Mucosa of stomach (tissue), 1 donor: ENCODE results near the gene PTPN2.
"Not testable (repeated sequence)": the region's sequence is repeated elsewhere in the genome, so short reads cannot be mapped to it uniquely, and the experiment has no call there.

Experiments used
- H3K27me3 ChIP-seq: one replicate; pipeline ENCODE4 v1.7.0; 2013; ENCODE audit warnings: mild to moderate bottlenecking, low read length; ENCODE audit not compliant: control insufficient read depth, insufficient read depth
- H3K36me3 ChIP-seq: one replicate; pipeline ENCODE4 v1.7.0; 2013; ENCODE audit warnings: low read length; ENCODE audit not compliant: control insufficient read depth, insufficient read depth
- H3K4me1 ChIP-seq: one replicate; pipeline ENCODE4 v1.7.0; 2013; ENCODE audit warnings: mild to moderate bottlenecking, low read length; ENCODE audit not compliant: control insufficient read depth, insufficient read depth
- H3K4me3 ChIP-seq: one replicate; pipeline ENCODE4 v1.7.0; 2013; ENCODE audit warnings: low read length
- H3K9ac ChIP-seq: one replicate; pipeline ENCODE4 v1.7.0; 2013; ENCODE audit warnings: mild to moderate bottlenecking, low read length, moderate library complexity
- H3K9me3 ChIP-seq: one replicate; pipeline ENCODE4 v1.7.0; 2013; ENCODE audit warnings: mild to moderate bottlenecking, low read length, moderate library complexity; ENCODE audit not compliant: control insufficient read depth
- donor health status: Pancreatic carcinoma.

PTPN2 gene

GRCh38 chr18:12776415-12776814, 107.6 kb downstream of the PTPN2 start:
- not testable (repeated sequence) for H3K4me3 ChIP-seq, H3K9ac ChIP-seq, H3K27me3 ChIP-seq, H3K4me1 ChIP-seq, H3K9me3 ChIP-seq, H3K36me3 ChIP-seq

- Histone ChIP-seq H3K36me3 (no peaks in the 10 kb centered on the region), H3K27me3 (no peaks in the 10 kb centered on the region), H3K9ac (no peak overlapping the region), H3K4me1 (no peaks in the 10 kb centered on the region), H3K9me3 (no peaks in the 10 kb centered on the region), H3K4me3 (no peak overlapping the region)
Measured at GRCh38 chr18:12774982-12775381, 109.1 kb downstream of the PTPN2 start.

- no peak overlapping the region for H3K4me3 ChIP-seq
- H3K4me1 ChIP-seq, result no peaks in the 10 kb centered on the region
- no peaks in the 10 kb centered on the region for H3K9me3 ChIP-seq
- H3K36me3 ChIP-seq, result no peaks in the 10 kb centered on the region
- no peak overlapping the region for H3K9ac ChIP-seq
- H3K27me3 ChIP-seq, result no peaks in the 10 kb centered on the region
Measured at GRCh38 chr18:12773369-12773768, 110.7 kb downstream of the PTPN2 start.

- Histone ChIP-seq H3K9ac (no peak overlapping the region), H3K27me3 (no peaks in the 10 kb centered on the region), H3K4me3 (no peak overlapping the region), H3K36me3 (no peaks in the 10 kb centered on the region), H3K4me1 (peaks cover 3% of the 10 kb centered on the region), H3K9me3 (no peaks in the 10 kb centered on the region)
Measured at GRCh38 chr18:12772111-12772510, 111.9 kb downstream of the PTPN2 start.

- Histone ChIP-seq H3K4me1 (peaks cover 7% of the 10 kb centered on the region), H3K36me3 (no peaks in the 10 kb centered on the region)
Measured at GRCh38 chr18:12770469-12771219, 113.4 kb downstream of the PTPN2 start.

GRCh38 chr18:12769644-12770440, 114.2 kb downstream of the PTPN2 start:
- H3K4me1 ChIP-seq, result peaks cover 7% of the 10 kb centered on the region
- H3K9ac ChIP-seq, result no peak overlapping the region
- H3K36me3 ChIP-seq, result no peaks in the 10 kb centered on the region
- H3K4me3 ChIP-seq, result no peak overlapping the region
- no peaks in the 10 kb centered on the region for H3K9me3 ChIP-seq
- no peaks in the 10 kb centered on the region for H3K27me3 ChIP-seq

More at GRCh38 chr18:12770469-12771219, 113.4 kb downstream of the PTPN2 start:
- Histone ChIP-seq H3K4me3 (no peak overlapping the region), H3K9me3 (no peaks in the 10 kb centered on the region), H3K9ac (no peak overlapping the region), H3K27me3 (no peaks in the 10 kb centered on the region)

GRCh38 chr18:12769136-12769535, 114.9 kb downstream of the PTPN2 start:
- Histone ChIP-seq H3K36me3 (no peaks in the 10 kb centered on the region), H3K4me1 (peaks cover 7% of the 10 kb centered on the region), H3K9ac (no peak overlapping the region), H3K4me3 (no peak overlapping the region), H3K27me3 (no peaks in the 10 kb centered on the region), H3K9me3 (no peaks in the 10 kb centered on the region)

GRCh38 chr18:12768625-12769024, 115.4 kb downstream of the PTPN2 start:
- H3K36me3 ChIP-seq, result no peaks in the 10 kb centered on the region
- peaks cover 7% of the 10 kb centered on the region for H3K4me1 ChIP-seq
- H3K27me3 ChIP-seq, result no peaks in the 10 kb centered on the region
- no peaks in the 10 kb centered on the region for H3K9me3 ChIP-seq
- H3K4me3 ChIP-seq, result no peak overlapping the region
- no peak overlapping the region for H3K9ac ChIP-seq

GRCh38 chr18:12767580-12768155, 116.4 kb downstream of the PTPN2 start:
- Histone ChIP-seq H3K27me3 (no peaks in the 10 kb centered on the region), H3K4me1 (peaks cover 7% of the 10 kb centered on the region), H3K9ac (no peak overlapping the region), H3K9me3 (no peaks in the 10 kb centered on the region), H3K36me3 (no peaks in the 10 kb centered on the region), H3K4me3 (no peak overlapping the region)

- no peaks in the 10 kb centered on the region for H3K36me3 ChIP-seq
- H3K4me1 ChIP-seq, result peaks cover 7% of the 10 kb centered on the region
- no peak overlapping the region for H3K4me3 ChIP-seq
- no peaks in the 10 kb centered on the region for H3K9me3 ChIP-seq
- no peaks in the 10 kb centered on the region for H3K27me3 ChIP-seq
- no peak overlapping the region for H3K9ac ChIP-seq
Measured at GRCh38 chr18:12766986-12767433, 117.0 kb downstream of the PTPN2 start.

GRCh38 chr18:12765586-12765985, 118.5 kb downstream of the PTPN2 start:
- H3K27me3 ChIP-seq, result no peaks in the 10 kb centered on the region
- H3K4me3 ChIP-seq, result no peak overlapping the region
- H3K4me1 ChIP-seq, result peaks cover 7% of the 10 kb centered on the region
- no peak overlapping the region for H3K9ac ChIP-seq
- H3K36me3 ChIP-seq, result no peaks in the 10 kb centered on the region
- H3K9me3 ChIP-seq, result no peaks in the 10 kb centered on the region

- no peaks in the 10 kb centered on the region for H3K9me3 ChIP-seq
- no peaks in the 10 kb centered on the region for H3K36me3 ChIP-seq
- no peak overlapping the region for H3K9ac ChIP-seq
- no peaks in the 10 kb centered on the region for H3K27me3 ChIP-seq
- no peak overlapping the region for H3K4me3 ChIP-seq
- H3K4me1 ChIP-seq, result peaks cover 7% of the 10 kb centered on the region
Measured at GRCh38 chr18:12765126-12765525, 118.9 kb downstream of the PTPN2 start.
